ENCODE measurements around the gene RAB34. TPM values are rescaled to one million over a fixed set of nuclear protein-coding genes. Genes with fewer than 3 reads are reported as not detected.
"Not testable (repeated sequence)": the region's sequence is repeated elsewhere in the genome, so short reads cannot be mapped to it uniquely, and the experiment has no call there.

RAB34 gene
- total and polyA plus RNA-seq, 11 donors: 11.5 to 31.7 (median 17.7) TPM

DNA sequence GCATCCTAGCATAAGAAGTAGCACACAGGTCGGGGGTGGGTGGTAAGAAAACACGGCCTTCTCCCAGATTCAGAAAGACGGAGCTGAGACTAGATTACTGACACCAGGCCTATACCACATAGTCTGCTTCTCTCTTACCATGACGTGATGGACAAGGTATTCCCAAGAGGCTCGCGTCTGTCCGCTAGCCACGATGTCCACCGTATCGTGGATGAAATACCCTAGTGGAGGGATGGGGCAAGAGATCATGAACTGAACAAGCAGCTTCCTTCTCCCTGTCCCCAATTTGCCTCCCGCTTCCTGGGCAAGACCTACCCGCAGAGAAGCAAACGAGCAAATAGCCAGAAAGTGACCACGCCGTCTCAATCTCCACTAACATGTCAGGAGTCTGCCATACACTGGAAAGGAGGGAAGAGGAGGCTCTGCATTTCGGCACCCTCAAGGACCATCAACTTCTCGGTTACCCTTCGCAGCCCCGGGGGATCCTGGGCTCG lies 7.5 kb upstream of the RAB34 start:
- Histone ChIP-seq H3K9me3 (no peaks in the 10 kb centered on the region), H3K36me3 (peaks cover 0 to 48% (median 41%) of the 10 kb centered on the region in 9 donors), H3K27me3 (peaks cover 0 to 4% (median 0%) of the 10 kb centered on the region in 9 donors), H3K27ac (peak overlapping the region in 8 of 12 donors; percentile 2 to 71 (median 59)), H3K4me3 (peak overlapping the region in 9 of 12 donors; percentile 69 to 90 (median 83)), H3K4me1 (peaks cover 0 to 67% (median 44%) of the 10 kb centered on the region in 12 donors)
- intact Hi-C loops (cut with DNase I): loop anchor here in 5 of 10 donors (5.0 to 10.0 kb wide), 6 partner anchors 190 to 570 kb away; partner anchors contain the start of genes PHF12 (in 2 of the 5) and NUFIP2 (in 1 of the 5)
- no peak for TF ChIP-seq POLR2A (IDR thresholded peaks at IDR 0.05)
- TF ChIP-seq, protein P1, sequence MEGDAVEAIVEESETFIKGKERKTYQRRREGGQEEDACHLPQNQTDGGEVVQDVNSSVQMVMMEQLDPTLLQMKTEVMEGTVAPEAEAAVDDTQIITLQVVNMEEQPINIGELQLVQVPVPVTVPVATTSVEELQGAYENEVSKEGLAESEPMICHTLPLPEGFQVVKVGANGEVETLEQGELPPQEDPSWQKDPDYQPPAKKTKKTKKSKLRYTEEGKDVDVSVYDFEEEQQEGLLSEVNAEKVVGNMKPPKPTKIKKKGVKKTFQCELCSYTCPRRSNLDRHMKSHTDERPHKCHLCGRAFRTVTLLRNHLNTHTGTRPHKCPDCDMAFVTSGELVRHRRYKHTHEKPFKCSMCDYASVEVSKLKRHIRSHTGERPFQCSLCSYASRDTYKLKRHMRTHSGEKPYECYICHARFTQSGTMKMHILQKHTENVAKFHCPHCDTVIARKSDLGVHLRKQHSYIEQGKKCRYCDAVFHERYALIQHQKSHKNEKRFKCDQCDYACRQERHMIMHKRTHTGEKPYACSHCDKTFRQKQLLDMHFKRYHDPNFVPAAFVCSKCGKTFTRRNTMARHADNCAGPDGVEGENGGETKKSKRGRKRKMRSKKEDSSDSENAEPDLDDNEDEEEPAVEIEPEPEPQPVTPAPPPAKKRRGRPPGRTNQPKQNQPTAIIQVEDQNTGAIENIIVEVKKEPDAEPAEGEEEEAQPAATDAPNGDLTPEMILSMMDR (IDR thresholded peaks at IDR 0.05): no peak
- WGBS, 4 donors: 31 to 38% (median 38%) methylated on average over 19 to 20 of the region's 20 CpGs
- ATAC-seq (no peak), DNase-seq (no peak)

DNA sequence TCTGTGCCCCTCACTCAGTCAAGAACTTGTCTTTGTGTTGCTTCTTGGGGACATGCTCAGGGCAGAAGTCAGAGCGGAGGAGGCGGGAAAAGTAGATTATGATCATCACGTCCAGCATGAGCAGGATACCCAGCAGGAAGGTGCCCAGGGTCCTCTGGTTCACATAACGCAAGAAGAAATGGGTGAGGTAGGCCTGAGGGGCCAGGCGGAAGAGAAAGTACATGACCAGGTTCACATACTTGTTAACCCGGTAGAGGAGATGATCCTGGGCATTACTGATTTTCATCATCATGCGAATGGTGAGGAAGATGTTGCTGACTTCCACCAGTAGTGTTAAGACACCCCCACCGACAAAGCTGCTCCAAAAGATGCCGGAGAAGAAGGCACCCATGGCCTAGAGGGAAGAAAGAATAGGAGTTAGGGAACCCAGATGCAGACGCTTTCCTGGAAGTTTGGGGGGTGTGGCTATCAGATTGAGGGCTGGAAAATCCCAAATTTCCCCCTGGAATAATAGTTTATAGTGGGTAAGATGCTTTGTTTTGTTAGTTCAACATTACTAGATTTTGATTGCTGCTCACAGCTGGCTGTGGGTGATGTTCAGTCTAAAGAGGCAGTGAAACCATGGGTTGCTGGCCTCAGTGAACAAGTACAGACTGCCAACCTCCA lies 7.0 kb upstream of the RAB34 start:
- Histone ChIP-seq H3K27me3 (peaks cover 0 to 4% (median 0%) of the 10 kb centered on the region in 9 donors), H3K36me3 (peaks cover 0 to 48% (median 41%) of the 10 kb centered on the region in 9 donors), H3K27ac (peak overlapping the region in 2 of 12 donors; percentile 2 to 71), H3K4me1 (peaks cover 0 to 66% (median 44%) of the 10 kb centered on the region in 12 donors), H3K9me3 (no peaks in the 10 kb centered on the region), H3K4me3 (peak overlapping the region in 1 of 12 donors; percentile 81)
- TF ChIP-seq POLR2A (IDR thresholded peaks at IDR 0.05): no peak
- TF ChIP-seq, protein P1 (IDR thresholded peaks at IDR 0.05): no peak
- ATAC-seq (no peak), DNase-seq (peak in 1 of 5 donors; percentile 28)
- intact Hi-C loops (cut with DNase I): loop anchor here in 5 of 10 donors (5.0 to 10.0 kb wide), 7 partner anchors 38 to 570 kb away; partner anchors contain the start of genes PHF12 (in 2 of the 5) and NUFIP2 (in 1 of the 5)
- 83 to 88% (median 85%) methylated on average over 10 of the region's 10 CpGs for WGBS, 4 donors

DNA sequence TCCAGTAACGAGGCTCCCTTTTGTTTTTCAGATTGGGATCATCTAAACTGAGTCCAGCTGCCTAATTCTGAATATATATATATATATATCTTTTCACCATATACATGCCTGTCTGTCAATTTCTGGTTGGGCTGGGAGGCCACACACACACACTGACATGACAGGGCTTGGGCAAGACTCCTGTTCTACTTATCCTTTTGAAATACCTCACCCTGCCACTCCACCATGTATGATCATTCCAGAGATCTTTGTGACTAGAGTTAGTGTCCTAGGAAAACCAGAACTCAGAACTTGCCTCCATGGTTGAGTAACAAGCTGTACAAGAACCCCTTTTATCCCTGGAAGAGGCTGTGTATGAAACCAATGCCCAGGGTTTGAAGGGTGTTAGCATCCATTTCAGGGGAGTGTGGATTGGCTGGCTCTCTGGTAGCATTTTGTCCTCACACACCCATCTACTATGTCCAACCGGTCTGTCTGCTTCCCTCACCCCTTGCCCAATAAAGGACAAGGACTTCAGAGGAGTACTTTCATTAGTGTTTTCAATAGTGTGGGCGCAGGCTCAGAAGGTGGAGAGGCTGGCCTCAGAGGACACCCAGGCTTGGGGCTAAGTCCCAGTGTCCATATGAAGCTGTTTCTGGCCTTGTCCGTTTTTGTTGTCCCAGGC lies 6.3 kb upstream of the RAB34 start:
- not testable (repeated sequence) for H3K27ac ChIP-seq, H3K27me3 ChIP-seq, H3K4me3 ChIP-seq, DNase-seq, H3K9me3 ChIP-seq, ATAC-seq
- Histone ChIP-seq H3K36me3 (peaks cover 0 to 48% (median 41%) of the 10 kb centered on the region in 9 donors), H3K4me1 (peaks cover 0 to 66% (median 45%) of the 10 kb centered on the region in 12 donors)
- intact Hi-C loops (cut with DNase I): loop anchor here in 3 of 10 donors (5.0 to 10.0 kb wide), 4 partner anchors 38 to 571 kb away; partner anchors contain the start of gene NUFIP2 (in 1 of the 3)
- 74 to 82% (median 77%) methylated on average over 4 of the region's 4 CpGs for WGBS, 4 donors

DNA sequence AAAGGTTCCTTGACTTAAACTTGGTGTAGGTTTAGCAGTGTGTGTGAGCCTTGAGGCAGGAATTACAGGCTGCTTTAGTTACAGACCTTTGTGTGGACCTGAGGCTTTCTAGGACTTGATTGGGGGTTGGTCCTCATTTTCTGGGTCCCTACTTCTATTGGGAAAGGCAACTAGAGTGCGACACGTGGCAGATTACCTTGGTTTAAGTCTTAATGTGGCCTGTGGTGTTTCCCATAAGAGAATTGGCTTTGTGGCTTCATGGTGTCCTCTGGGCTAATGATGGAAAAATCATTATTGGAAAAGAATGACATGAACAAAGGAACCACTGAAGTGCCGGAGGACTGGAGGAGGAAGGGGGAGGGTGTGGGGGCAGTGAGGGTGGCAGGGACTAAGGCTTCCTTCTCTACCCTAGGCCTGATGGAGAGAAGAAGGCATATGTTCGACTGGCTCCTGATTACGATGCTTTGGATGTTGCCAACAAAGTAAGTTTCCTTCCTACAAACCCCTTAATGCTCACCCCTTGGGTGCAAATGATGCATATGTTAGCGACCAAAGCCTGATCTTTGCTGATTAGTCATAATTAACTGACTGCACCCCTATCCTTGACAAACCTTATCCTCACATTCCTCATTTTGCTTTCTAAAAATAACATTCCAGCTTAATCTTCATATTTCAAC lies 5.6 kb upstream of the RAB34 start:
- Histone ChIP-seq H3K9me3 (no peaks in the 10 kb centered on the region), H3K36me3 (peaks cover 0 to 48% (median 41%) of the 10 kb centered on the region in 9 donors), H3K27me3 (peaks cover 0 to 3% (median 0%) of the 10 kb centered on the region in 9 donors), H3K27ac (no peak overlapping the region), H3K4me3 (no peak overlapping the region), H3K4me1 (peaks cover 0 to 72% (median 49%) of the 10 kb centered on the region in 12 donors)
- TF ChIP-seq, protein P1 (IDR thresholded peaks at IDR 0.05): no peak
- no peak for TF ChIP-seq POLR2A (IDR thresholded peaks at IDR 0.05)
- intact Hi-C loops (cut with DNase I): loop anchor here in 3 of 10 donors (5.0 to 10.0 kb wide), 4 partner anchors 39 to 572 kb away; partner anchors contain the start of gene NUFIP2 (in 1 of the 3)
- WGBS, 4 donors: 72 to 85% (median 79%) methylated on average over 6 of the region's 6 CpGs
- ATAC-seq (no peak), DNase-seq (no peak)

Data from heart left ventricle (tissue), 16 donors.